Ishikawa (cell line): ENCODE data around the gene PTTG1.

ENCODE experiments used
- CEBPB ChIP-seq: IDR thresholded peaks from 2 replicates; pipeline ENCODE4 v1.6.1; 2012
- CREB1 ChIP-seq: IDR thresholded peaks from 2 replicates; pipeline ENCODE4 v1.6.1; 2012; ENCODE audit warnings: low read depth
- EGR1 ChIP-seq: IDR thresholded peaks from 2 replicates; pipeline ENCODE4 v1.6.1; 2012
- EP300 ChIP-seq: IDR thresholded peaks from 2 replicates; pipeline ENCODE4 v1.6.1; 2012; ENCODE audit warnings: borderline replicate concordance
- FOXM1 ChIP-seq: IDR thresholded peaks from 2 replicates; pipeline ENCODE4 v1.6.1; 2012; ENCODE audit warnings: low read depth, borderline replicate concordance
- MAX ChIP-seq: IDR thresholded peaks from 2 replicates; pipeline ENCODE4 v1.6.1; 2012
- NFIC ChIP-seq: IDR thresholded peaks from 2 replicates; pipeline ENCODE4 v1.6.1; 2012
- RAD21 ChIP-seq: IDR thresholded peaks from 2 replicates; pipeline ENCODE4 v1.6.1; 2012; ENCODE audit warnings: low read depth
- REST ChIP-seq: IDR thresholded peaks from 2 replicates; pipeline ENCODE4 v1.6.1; 2012; ENCODE audit warnings: low read depth, mild to moderate bottlenecking
- TAF1 ChIP-seq: IDR thresholded peaks from 2 replicates; pipeline ENCODE4 v1.6.1; 2012; ENCODE audit warnings: low read depth, mild to moderate bottlenecking
- TCF12 ChIP-seq: IDR thresholded peaks from 2 replicates; pipeline ENCODE4 v1.6.1; 2012; ENCODE audit warnings: low read depth
- TEAD4 ChIP-seq: IDR thresholded peaks from 2 replicates; pipeline ENCODE4 v1.6.1; 2012
- USF1 ChIP-seq: IDR thresholded peaks from 2 replicates; pipeline ENCODE4 v1.6.1; 2012
- YY1 ChIP-seq: IDR thresholded peaks from 2 replicates; pipeline ENCODE4 v1.6.1; 2012; ENCODE audit warnings: low read depth
- ZBTB7A ChIP-seq: IDR thresholded peaks from 2 replicates; pipeline ENCODE4 v1.6.1; 2012; ENCODE audit warnings: low read depth

Gene PTTG1

GRCh38 chr5:160451281-160451680 lies 29.6 kb downstream of the PTTG1 start:
- TF ChIP-seq EGR1: no peak
- no peak for TF ChIP-seq EP300
- TF ChIP-seq RAD21: no peak
- no peak for TF ChIP-seq NFIC
- no peak for TF ChIP-seq ZBTB7A
- no peak for TF ChIP-seq TAF1
- no peak for TF ChIP-seq REST
- TF ChIP-seq USF1: no peak
- TF ChIP-seq YY1: no peak
- no peak for TF ChIP-seq TEAD4
- TF ChIP-seq CEBPB: no peak
- no peak for TF ChIP-seq FOXM1
- no peak for TF ChIP-seq CREB1
- no peak for TF ChIP-seq TCF12
- no peak for TF ChIP-seq MAX

GRCh38 chr5:160452036-160452435 lies 30.4 kb downstream of the PTTG1 start:
- TF ChIP-seq ZBTB7A (no peak), YY1 (no peak), CREB1 (no peak), REST (no peak), CEBPB (no peak), EGR1 (no peak), MAX (no peak)

GRCh38 chr5:160452795-160453194 lies 31.1 kb downstream of the PTTG1 start:
- TF ChIP-seq TAF1: no peak
- TF ChIP-seq REST: no peak
- no peak for TF ChIP-seq ZBTB7A
- no peak for TF ChIP-seq NFIC
- TF ChIP-seq EGR1: no peak
- TF ChIP-seq FOXM1: no peak
- no peak for TF ChIP-seq YY1
- no peak for TF ChIP-seq TCF12
- TF ChIP-seq CREB1: no peak
- no peak for TF ChIP-seq CEBPB
- no peak for TF ChIP-seq MAX
- no peak for TF ChIP-seq TEAD4
- no peak for TF ChIP-seq RAD21
- no peak for TF ChIP-seq EP300
- TF ChIP-seq USF1: no peak

GRCh38 chr5:160453751-160454150 lies 32.1 kb downstream of the PTTG1 start:
- no peak for TF ChIP-seq CREB1
- TF ChIP-seq EP300: no peak
- no peak for TF ChIP-seq YY1
- no peak for TF ChIP-seq MAX
- no peak for TF ChIP-seq CEBPB
- TF ChIP-seq ZBTB7A: no peak
- TF ChIP-seq EGR1: no peak
- TF ChIP-seq TAF1: no peak
- TF ChIP-seq USF1: no peak
